ENCODE measurements around the gene ZNF436.
A peak's percentile ranks its signal among the peaks of the same experiment; 100 is the strongest.

ZNF436 gene

GRCh38 chr1:23369335-23370013, at the start of gene ZNF436:
ZNF436 (minus strand) TSS chr1:23369836; CDS start chr1:23368005, 1,831 bp downstream.
- DNase-seq (ENCODE audit: low spot score): peak; percentile 55

- no peak for DNase-seq (ENCODE audit: low spot score)
These were observed 49.5 kb upstream of the ZNF436 start for GRCh38 chr1:23419180-23419579.

DNA sequence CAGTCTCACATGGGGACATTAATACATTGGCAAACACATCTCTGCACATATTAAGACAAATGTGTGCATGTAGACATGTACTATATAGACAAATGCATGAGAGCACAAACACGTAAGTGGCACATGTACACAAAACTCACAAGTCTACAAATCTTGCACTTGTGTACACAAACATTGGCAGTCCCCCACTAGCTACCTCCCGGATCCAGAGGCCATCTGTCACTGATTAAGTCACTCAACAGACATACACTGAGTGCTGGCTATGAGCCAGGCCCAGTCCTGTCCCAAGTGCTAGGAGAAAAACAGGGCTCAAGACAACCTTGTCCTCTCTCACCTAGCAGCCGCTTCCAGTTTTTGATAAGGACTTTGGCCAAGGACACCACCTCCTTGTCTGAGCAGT, 47.9 kb upstream of the ZNF436 start:
- DNase-seq (ENCODE audit: low spot score): no peak

DNA sequence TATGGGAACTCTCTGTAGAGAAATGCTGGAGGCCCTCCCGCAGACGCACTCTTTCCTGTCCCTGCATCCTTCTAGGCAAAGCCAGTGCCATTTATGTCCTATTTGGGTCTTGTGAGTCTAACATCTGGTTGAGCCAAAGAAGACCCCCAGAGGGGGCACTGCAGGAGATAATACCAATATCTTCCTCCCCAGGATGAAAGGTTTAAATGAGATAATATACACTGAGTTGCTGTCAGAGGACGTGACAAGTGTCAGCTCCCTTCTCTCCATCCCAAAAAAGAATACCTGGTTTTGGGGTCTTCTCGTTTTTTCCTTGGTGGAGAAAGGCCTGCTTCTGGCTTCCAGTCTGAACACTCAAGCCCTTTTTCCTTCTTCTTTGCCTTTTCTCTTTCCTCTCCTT, 47.3 kb upstream of the ZNF436 start:
- DNase-seq (ENCODE audit: low spot score): no peak

DNA sequence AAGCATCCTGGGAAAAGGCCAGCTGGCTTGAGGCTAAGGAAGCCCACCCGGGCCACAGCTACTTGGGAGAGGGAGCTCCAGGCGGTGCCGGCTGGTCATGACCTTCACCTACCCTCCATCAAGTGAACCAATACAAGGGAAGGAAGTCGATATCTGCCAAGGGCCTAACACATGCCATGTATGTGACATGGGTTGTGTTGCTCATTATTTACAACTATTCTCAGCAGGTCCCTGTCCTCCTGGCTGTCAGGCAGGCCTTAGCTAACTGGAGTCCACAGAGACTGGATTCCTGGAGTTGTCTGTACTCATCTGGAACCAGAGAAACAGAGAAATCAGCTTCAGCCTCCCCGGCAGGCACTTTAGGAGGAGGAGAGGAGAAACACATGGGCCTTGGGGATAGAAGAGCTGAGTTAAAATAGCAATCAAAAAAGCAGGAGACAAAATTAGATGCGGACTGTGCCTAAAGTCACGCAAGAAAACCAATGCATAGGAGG, 39.2 kb upstream of the ZNF436 start:
- no peak for DNase-seq (ENCODE audit: low spot score)

GRCh38 chr1:23407016-23407630, 37.5 kb upstream of the ZNF436 start:
- no peak for DNase-seq (ENCODE audit: low spot score)

- DNase-seq (ENCODE audit: low spot score): no peak
These were observed 36.3 kb upstream of the ZNF436 start for GRCh38 chr1:23405946-23406345.

DNA sequence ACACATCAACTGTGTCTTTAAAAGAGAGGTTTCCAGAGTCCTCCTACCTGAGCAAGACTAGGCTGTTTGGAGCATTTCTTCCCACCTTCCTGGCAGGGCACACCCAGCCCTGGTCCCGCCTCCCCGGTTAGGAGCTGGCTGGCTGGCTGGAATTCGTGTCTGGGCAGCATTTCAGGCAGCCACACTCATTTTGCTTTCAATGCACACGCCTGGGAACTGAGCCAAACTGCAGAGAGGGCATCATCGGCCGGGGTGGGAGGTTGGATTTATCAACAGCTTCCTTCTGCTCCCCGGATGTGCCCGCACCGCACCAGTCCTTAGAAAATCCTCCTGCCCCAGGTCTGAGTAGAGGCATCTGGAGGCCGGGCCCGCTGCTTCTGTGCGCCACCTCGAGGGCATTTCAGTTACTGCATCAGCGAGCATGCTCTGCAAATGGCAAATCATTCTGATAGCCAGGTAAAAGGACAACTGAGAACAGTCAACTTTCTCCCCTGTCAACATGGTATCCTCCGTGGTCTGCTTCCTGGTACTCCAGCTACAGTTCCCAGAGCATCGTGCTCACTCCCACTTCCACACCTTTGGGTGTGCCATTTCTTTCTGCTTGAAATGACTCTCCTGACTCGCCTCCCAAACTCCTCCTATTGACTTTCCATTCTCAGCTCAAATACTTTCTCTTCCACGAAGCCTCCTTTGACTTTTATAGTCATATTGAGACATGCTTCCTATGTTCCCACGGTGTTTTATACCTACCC, 34.3 kb upstream of the ZNF436 start:
- DNase-seq (ENCODE audit: low spot score): peak; percentile 94

GRCh38 chr1:23403355-23403734, 33.7 kb upstream of the ZNF436 start:
- DNase-seq (ENCODE audit: low spot score): no peak

GRCh38 chr1:23403038-23403336, 33.4 kb upstream of the ZNF436 start:
- DNase-seq (ENCODE audit: low spot score): peak; percentile 80

DNA sequence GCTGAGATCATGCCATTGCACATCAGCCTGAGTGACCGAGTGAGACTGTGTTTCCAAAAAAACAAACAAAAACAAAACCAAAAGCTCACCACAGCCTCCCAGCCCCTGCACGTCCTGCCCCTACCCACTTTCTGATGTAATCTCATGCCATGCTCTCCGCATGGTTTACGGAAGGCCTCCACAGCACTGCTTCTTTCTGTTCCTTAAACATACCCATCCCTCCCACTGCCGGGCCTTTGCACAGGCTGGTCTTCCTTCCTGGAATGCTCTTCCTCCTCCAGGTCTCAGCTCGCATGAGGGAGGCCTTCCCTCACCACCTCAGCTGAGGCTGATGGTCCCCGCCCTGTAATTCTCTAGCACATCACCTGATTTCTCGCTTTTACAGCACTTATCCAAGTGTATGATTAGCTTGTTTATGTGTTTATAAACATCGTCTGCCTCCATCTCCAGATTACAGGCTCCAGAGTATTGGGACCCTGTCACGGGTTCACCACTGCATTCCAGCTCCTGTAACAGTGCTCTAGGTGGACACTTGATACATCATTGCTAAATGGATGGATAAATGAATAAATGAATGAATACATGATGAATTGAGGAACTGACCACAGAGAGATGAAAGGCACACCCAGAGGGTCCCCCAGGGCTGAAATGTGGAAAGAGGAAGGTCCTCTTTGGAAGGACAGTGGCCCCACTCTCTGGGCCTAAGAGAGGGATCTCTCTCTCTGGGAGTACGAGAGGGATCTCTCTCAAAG, 32.8 kb upstream of the ZNF436 start:
- no peak for DNase-seq (ENCODE audit: low spot score)

DNA sequence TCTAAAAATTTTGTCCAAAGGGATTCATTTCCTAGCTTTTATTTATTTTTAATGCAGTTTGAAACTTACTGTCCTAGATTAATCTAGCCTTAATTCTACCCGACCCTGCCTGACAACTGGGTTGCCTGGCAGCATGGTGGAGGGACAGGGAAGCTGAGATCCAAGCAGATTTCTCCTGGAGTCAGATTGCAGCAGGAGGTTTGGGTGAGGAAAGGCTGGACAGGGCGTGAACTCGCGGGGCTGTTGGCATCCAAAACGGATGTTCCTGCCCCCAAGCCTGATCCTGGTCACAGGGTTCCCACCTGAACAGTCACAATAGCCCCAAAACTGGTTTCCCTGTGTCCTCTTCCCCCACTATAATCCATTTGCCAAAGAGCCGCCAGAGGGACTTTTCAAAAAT, 31.7 kb upstream of the ZNF436 start:
- no peak for DNase-seq (ENCODE audit: low spot score)

DNA sequence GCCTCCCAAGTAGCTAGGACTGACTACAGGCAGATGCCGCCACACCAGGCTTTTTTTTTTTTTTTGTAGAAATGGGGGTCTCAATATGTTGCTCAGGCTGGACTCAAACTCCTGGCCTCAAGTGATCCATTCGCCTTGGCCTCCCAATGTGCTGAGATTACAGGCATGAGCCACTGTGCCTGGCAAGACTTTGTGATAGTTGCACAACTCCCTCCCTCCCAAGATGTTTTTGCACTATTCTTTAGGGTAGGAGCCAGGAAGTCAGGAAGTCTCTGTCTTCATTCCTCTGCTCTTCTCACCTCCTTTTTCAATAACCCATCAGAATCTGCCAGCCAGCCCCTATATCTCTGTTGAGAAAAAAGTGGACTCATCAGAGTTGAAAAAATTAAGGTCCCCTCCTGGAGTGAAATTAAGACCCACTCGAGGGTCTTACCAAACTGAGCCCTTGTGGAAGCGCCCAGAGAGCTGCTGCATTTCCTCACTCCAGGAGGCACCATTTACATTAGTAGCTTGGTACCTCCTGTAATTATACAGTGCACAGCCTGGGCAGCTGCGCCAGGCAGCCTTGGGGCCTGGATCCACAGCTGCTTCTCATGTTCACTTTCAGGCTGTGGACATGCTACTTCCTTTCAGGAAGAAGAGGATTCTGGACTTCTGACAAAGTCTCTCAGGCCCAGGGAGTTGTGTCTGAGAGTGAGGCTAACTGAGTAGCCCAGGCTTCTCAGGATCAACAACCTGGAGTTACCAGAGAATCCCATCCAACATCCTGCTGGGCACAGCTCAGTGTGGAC, 30.9 kb upstream of the ZNF436 start:
- DNase-seq (ENCODE audit: low spot score): peak; percentile 30

DNA sequence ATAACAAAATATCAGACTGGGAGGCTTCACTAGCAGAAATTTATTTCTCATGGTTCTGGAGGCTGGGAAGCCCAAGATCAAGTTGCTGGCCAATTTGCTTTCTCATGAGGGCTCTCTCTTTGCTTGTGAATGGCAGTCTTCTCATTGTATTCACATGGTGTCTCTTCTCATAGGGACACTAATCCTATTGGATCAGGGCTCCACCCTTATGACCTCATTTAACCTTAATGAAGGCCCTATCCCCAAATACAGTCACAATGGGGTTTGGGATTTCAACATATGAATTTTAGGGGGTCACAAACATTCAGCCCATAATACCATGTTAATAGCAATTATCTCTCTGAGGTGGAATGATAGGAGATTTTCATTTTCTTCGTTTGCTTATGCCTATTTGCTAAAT, 29.6 kb upstream of the ZNF436 start:
- DNase-seq (ENCODE audit: low spot score): no peak

GRCh38 chr1:23397908-23398307, 28.3 kb upstream of the ZNF436 start:
- no peak for DNase-seq (ENCODE audit: low spot score)

DNA sequence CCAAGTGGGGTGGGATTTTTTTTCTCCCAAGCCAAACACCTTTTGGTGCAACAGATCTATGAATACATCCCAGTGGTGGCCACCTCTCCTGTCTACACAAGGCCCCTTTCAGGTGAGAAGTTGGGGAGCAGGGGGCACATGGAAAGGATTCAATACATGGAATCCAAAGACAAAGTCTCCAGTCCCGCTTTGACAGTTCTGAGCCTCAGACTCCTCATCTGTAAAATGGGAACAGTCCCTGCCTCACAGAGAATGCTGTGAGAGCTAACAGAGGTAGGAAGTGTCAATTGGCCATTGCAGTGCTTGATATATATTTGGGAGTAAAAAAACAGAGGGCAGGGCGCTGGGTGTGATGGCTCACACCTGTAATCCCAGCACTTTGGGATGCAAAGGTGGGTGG, 26.7 kb upstream of the ZNF436 start:
- no peak for DNase-seq (ENCODE audit: low spot score)

- no peak for DNase-seq (ENCODE audit: low spot score)
These were observed 26.2 kb upstream of the ZNF436 start for GRCh38 chr1:23395849-23396248.

- no peak for DNase-seq (ENCODE audit: low spot score)
These were observed 25.6 kb upstream of the ZNF436 start for GRCh38 chr1:23395154-23395724.

GRCh38 chr1:23394684-23395083, 25.0 kb upstream of the ZNF436 start:
- peak; percentile 96 for DNase-seq (ENCODE audit: low spot score)

DNA sequence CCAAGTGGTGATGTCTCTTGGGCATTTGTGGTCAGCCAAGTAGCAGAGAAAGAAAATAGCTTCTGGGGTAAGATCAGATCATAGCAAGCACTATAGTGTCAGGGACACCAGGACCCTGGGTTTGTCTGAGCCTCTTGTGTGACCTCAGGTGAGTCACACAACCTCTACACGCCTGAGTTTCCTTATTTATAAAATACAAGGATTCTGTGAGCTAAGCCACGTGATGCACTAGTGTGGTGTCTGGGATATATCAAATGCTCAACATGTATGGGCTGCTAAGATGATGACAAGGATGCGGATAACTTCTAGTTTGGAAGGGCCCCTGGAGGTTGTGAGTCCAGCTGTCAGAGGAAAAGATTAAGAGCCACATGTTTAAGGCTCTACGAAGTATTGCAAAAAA, 24.5 kb upstream of the ZNF436 start:
- DNase-seq (ENCODE audit: low spot score): peak; percentile 61

DNA sequence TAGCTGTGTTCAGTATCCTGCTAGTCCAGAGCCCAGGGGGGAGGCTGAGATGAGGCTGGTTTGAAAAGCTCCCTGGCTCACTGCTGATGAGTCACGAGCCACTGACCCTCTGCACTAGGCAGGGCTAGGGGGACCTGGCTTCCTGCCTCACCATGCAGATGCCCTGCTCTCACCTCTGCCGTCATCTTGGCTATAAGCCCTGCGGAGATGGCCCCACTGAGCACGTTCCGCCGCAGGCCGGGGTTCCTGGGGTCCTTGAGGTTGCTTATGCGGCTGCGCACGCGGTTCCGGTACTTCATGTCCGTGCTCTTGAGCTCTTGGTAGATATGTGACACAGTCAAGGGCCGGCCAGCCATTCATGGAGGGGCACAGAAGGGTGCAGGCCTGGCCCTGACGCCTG, 24.1 kb upstream of the ZNF436 start:
- no peak for DNase-seq (ENCODE audit: low spot score)
